GM18867 (cell line): ENCODE data around the gene CAMKK2.
"Not testable (repeated sequence)": the region's sequence is repeated elsewhere in the genome, so short reads cannot be mapped to it uniquely, and the experiment has no call there.

ENCODE experiments used
- ATAC-seq: cut with Tn5 transposase; IDR thresholded peaks from one replicate; pipeline ENCODE4 v1.9.1; 2021; ENCODE audit warnings: mild to moderate bottlenecking, moderate library complexity; ENCODE audit not compliant: unreplicated experiment

CAMKK2 gene

DNA sequence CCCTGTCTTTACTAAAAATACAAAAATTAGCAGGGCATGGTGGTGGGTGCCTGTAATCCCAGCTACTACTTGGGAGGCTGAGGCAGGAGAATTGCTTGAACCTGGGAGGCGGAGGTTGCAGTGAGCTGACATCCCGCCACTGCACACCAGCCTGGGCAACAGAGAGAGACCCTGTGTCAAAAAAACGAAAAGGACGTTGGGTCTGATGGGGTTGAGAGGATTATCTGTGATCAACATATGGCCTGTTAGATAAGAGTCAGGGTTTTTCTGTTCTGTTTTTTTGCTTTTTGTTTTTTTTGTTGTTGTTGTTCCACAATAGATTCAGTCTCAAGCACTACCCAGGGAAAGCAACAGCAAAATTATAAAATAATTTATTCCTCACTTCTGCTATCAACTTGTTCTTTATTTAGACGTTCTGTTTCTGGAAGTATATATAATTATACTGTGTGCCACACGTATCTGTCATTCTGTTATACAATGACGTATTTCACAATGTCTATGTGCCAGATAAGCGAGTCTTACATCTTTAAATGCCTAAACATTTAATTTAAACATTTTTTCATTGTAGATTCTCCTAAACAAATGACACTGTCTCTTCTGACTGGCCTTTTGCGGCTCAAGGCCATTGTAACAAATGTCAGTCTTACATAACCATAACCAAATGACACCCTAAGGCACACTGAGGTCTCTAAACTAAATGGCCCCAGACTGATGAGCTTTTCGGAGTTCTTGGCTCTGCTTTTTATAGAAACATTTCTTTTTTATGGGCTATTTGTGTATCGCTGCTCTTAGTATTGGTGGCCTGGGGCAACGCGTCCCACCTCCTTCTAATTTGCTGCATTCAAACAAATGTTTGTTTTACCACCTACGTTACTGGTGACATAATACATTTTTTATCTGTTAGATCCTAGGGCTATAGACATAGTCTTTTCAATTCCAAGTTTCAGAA is 93.8 kb downstream of the CAMKK2 start:
- ATAC-seq: no peak

DNA sequence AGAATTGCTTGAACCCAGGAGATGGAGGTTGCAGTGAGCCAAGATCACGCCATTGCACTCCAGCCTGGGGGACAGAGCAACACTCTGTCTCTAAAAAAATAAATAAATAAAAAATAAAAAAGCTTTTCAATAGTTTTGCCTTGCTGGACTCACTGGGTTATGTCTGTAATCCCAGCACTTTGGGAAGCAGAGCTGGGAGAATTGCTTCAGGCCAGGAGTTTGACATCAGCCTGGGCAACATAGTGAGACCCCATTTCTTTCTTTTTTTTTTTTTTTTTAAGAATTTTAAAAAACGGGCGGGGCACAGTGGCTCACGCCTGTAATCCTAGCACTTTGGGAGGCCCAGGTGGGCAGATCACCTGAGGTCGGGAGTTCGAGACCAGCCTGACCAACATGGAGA is 95.4 kb downstream of the CAMKK2 start:
- ATAC-seq: not testable (repeated sequence)

DNA sequence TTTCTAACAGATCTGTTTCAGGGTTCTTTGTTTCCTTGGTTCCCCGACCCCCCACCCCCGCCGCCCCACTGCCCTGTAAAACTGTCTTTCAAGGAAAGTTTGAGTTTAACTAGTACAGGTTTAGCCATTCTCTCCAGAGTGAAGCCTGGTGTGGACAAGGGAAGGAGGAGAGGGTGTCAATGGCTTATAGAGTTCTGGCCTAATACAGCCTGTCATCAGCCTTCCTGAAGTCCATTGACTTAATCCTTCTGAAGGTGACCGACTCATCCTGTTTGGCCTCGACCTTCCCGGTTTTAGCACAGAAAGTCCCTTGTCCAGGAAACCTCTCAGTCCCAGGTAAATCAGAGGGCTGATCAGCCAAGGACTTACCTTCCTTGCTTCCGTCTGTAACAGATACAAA is 97.6 kb downstream of the CAMKK2 start:
- ATAC-seq: no peak

DNA sequence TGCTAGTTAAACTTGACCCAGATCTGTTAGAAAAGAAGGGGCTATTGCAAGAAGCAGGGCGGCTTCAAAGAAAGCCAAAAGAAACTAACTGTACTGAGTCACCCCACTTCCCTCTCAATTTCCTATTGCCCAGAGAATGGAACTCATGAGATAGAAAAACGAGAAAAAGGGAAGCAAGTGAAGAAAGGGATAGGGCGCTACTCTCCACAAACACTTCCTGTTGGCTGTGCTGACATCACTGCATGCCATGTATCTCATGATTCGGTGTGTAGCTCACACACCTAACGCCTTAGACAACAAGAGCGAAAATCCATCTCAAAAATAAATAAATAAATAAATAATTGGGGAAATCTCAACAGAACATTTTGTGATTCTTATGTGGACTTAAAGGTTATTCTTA is 99.6 kb downstream of the CAMKK2 start:
- ATAC-seq: no peak

DNA sequence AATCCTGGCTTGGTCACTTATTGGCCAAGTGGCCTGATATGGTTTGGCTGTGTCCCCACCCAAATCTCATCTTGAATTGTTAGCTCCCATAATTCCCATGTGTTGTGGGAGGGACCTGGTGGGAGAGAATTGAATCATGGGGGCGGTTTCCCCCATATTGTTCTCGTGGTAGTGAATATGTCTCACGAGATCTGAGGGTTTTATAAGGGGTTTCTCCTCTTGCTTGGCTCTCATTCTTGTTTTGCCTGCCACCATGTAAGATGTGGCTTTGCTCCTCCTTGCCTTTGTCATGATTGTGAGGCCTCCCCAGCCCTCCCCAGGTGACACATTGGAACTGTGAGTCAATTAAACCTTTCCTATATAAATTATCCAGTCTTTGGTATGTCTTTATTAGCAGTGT is 105.4 kb downstream of the CAMKK2 start:
- no peak for ATAC-seq

DNA sequence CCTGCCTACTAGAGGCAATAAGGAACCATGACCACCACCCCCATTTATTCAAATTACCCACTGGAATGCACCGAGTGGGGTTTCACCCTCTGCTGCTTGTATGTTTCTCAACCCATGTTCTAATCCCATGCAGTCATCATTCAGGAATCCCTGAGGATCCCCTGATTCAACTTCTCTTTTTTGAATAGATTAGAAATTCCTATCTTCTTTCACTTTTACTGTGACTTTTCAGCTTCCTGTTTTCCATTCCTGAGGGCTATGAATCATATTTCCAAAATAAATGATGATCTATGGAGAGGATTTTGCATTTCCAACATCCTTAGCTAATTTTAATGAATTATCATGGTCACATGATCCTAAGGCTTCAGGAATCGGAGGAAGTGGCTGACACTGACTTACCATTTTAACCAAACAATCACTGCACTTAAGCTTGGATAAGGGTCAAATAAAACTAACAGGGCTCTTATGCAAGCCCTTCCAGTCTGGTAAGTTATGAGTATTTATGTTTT is 105.9 kb downstream of the CAMKK2 start:
- no peak for ATAC-seq

DNA sequence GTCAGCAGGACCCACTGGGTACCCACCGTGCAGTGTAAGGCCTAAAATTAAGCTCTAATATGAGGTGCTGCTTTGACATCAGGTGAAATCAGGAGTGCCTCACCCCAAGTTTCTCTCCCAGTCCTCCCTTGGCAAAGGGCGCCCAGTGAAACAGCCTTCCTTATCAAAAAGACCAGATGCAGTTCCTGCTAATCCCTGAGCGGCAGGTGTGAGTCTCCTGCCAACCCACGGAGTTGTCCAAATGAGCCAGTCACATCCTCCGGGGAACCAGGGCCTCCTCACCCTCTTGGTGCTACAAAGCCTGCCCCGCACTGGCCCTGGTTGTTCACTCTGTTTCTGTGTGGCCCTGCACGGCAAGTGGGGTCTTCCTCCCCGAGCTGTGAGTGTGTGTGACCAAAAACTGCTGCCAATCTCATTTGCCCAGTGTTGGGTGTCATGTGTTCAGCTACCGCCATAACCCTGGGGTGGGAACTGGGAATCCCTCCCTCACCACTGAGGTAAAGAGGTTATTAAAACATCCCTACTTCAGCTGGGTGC is 106.8 kb downstream of the CAMKK2 start:
- ATAC-seq: no peak

DNA sequence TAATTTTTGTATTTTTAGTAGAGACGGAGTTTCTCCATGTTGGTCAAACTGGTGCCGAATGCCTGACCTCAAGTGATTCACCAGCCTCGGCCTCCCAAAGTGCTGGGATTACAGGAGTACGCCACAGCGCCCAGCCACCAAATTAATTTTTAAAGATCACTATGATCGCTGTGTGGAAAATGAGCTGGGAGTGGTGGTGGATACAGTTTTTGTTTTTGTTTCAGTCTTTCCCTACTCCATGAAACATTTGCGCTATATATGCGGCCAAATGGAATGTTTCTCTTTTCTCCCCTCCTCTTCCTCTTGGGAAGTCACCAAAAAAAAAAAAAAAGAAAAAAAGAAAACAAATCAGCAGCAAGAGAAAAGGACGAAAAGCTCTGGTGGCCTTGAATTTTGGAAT is 107.4 kb downstream of the CAMKK2 start:
- no peak for ATAC-seq

DNA sequence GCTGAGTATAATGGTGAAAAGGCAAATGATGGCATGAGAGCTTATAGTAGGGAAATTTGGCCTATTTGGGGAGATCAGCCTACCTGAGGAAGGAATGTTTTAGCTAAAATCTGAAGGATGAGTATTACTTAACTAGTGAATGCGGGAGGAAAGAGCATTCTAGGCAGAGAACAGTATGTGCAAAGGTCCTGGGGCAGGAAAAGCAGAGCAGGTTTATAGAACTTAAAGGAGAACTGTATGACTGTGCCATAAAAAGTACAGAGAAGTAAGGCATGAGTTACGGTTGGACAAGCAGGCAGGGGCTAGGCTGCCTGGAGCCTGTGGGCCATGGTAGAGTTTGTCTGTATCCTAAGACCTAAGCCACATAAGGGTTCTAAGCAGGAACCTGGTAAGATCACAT is 108.3 kb downstream of the CAMKK2 start:
- no peak for ATAC-seq
